SU-DHL-6 (cell line): ENCODE data around the gene MYPN.

ENCODE experiments used
- H2AFZ ChIP-seq: fragments of 200-600 bp; sonication (generic); 2 replicates; pipeline ENCODE4 v1.6.1; 2014; ENCODE audit warnings: low read depth, mild to moderate bottlenecking, moderate library complexity, mixed read lengths, antibody characterized with exemption, low read length; ENCODE audit not compliant: severe bottlenecking
- H3F3A ChIP-seq: fragments of 200-600 bp; shearing (Covaris generic); 2 replicates; pipeline ENCODE4 v1.6.0; 2016; ENCODE audit warnings: antibody characterized with exemption, mild to moderate bottlenecking; ENCODE audit not compliant: insufficient read depth
- H3K27ac ChIP-seq: fragments of 200-600 bp; sonication (generic); 2 replicates; pipeline ENCODE4 v1.5.1; 2016; ENCODE audit warnings: low read depth, mild to moderate bottlenecking, low read length, moderate library complexity, mixed read lengths
- H3K27me3 ChIP-seq: fragments of 200-600 bp; sonication (generic), shearing (Covaris generic); 2 replicates; pipeline ENCODE4 v1.6.0; 2014; ENCODE audit warnings: mild to moderate bottlenecking, low read length
- H3K36me3 ChIP-seq: fragments of 200-600 bp; sonication (generic); 2 replicates; pipeline ENCODE4 v1.6.1; 2014; ENCODE audit warnings: mild to moderate bottlenecking, low read length, mixed read lengths
- H3K4me2 ChIP-seq: fragments of 300-600, 200-600 bp; shearing (Covaris generic), sonication (generic); 2 replicates; pipeline ENCODE4 v1.6.0; 2014; ENCODE audit warnings: low read length, low read depth, mild to moderate bottlenecking; ENCODE audit not compliant: poor library complexity, severe bottlenecking
- H3K4me3 ChIP-seq: fragments of 200-600 bp; sonication (generic); 2 replicates; pipeline ENCODE4 v1.5.1; 2014; ENCODE audit warnings: antibody characterized with exemption, low read length, mild to moderate bottlenecking, mixed read lengths; ENCODE audit not compliant: insufficient read depth, poor library complexity, severe bottlenecking
- H3K79me2 ChIP-seq: fragments of 200-600 bp; sonication (generic); 2 replicates; pipeline ENCODE4 v1.6.1; 2014; ENCODE audit warnings: mild to moderate bottlenecking, low read length, moderate library complexity; ENCODE audit not compliant: insufficient read depth
- H3K9ac ChIP-seq: fragments of 200-600 bp; sonication (generic); 2 replicates; pipeline ENCODE4 v1.7.0; 2014; ENCODE audit warnings: mild to moderate bottlenecking, low read length
- H3K9me2 ChIP-seq: fragments of 200-600 bp; sonication (generic); replicated peaks from 2 replicates; pipeline ENCODE4 v1.6.1; 2014; ENCODE audit warnings: low read length; ENCODE audit not compliant: insufficient read depth
- H3K9me3 ChIP-seq: fragments of 200-600 bp; sonication (generic); 2 replicates; pipeline ENCODE4 v1.6.1; 2014; ENCODE audit warnings: low read length, mixed read lengths; ENCODE audit not compliant: insufficient read depth
- H4K20me1 ChIP-seq: fragments of 200-600 bp; sonication (generic); 2 replicates; pipeline ENCODE4 v1.6.1; 2014; ENCODE audit warnings: low read depth, mild to moderate bottlenecking, antibody characterized with exemption, low read length, moderate library complexity, mixed read lengths
- EZH2phosphoT487 ChIP-seq: fragments of 200-600 bp; sonication (generic), shearing (Covaris generic); conservative IDR thresholded peaks from 2 replicates; pipeline ENCODE4 v1.6.1; 2018; ENCODE audit warnings: mild to moderate bottlenecking, antibody characterized with exemption, low read length, moderate library complexity, mixed read lengths
- TF ChIP-seq, protein P1 (sequence below): fragments of 200-600 bp; sonication (generic); IDR thresholded peaks from one replicate; pipeline ENCODE4 v1.5.1; 2017; ENCODE audit warnings: antibody characterized with exemption, mild to moderate bottlenecking, low read length, moderate library complexity; ENCODE audit not compliant: insufficient read depth, poor library complexity, severe bottlenecking

Gene MYPN

DNA sequence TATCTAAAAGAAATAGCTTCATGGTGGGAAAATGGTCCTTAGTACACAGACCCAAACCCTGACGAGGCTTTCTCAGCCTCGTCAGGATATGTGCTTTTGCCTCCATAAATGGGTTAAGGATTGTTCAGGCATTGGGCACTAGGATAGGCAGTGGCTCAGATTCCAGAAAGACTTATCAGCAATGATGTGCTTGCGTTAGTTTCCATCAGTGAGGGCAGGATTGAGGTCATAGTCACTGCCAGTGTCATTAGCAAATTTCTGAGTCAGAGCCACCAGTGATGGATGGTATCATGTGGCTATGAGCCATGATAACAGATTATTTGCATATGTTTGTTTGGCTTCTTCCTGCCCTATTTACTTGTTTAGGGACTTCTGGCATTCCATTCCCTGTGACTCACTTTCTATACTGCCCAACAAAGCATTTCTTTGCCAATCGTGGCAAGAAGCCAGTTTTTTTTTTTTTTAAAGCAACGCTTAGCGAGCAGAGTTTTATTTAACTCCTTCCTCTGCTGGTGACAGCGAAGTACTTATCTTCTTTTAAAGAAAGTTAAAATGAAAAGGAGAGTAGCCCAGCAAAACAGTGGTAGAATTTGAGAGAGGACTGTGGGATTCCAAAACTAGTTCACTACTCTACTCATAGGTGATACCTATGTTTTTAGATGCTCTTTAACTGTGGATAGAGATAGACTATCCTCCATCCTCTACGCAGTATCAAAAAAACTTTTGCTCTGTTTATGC lies 44.4 kb downstream of the MYPN start:
- H3K27me3 ChIP-seq, result no peaks in the 10 kb centered on the region
- H3K9me3 ChIP-seq, result no peaks in the 10 kb centered on the region
- TF ChIP-seq, protein P1, sequence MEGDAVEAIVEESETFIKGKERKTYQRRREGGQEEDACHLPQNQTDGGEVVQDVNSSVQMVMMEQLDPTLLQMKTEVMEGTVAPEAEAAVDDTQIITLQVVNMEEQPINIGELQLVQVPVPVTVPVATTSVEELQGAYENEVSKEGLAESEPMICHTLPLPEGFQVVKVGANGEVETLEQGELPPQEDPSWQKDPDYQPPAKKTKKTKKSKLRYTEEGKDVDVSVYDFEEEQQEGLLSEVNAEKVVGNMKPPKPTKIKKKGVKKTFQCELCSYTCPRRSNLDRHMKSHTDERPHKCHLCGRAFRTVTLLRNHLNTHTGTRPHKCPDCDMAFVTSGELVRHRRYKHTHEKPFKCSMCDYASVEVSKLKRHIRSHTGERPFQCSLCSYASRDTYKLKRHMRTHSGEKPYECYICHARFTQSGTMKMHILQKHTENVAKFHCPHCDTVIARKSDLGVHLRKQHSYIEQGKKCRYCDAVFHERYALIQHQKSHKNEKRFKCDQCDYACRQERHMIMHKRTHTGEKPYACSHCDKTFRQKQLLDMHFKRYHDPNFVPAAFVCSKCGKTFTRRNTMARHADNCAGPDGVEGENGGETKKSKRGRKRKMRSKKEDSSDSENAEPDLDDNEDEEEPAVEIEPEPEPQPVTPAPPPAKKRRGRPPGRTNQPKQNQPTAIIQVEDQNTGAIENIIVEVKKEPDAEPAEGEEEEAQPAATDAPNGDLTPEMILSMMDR, result no peak
- no peak for TF ChIP-seq EZH2phosphoT487
- H3K9me2 ChIP-seq, result no peaks in the 10 kb centered on the region
- no peaks in the 10 kb centered on the region for H4K20me1 ChIP-seq
- no peaks in the 10 kb centered on the region for H3F3A ChIP-seq
- no peaks in the 10 kb centered on the region for H3K79me2 ChIP-seq
- no peak overlapping the region for H3K4me2 ChIP-seq
- no peak overlapping the region for H2AFZ ChIP-seq
- no peak overlapping the region for H3K27ac ChIP-seq
- H3K36me3 ChIP-seq, result no peaks in the 10 kb centered on the region
- no peak overlapping the region for H3K4me3 ChIP-seq
- H3K9ac ChIP-seq, result no peak overlapping the region

DNA sequence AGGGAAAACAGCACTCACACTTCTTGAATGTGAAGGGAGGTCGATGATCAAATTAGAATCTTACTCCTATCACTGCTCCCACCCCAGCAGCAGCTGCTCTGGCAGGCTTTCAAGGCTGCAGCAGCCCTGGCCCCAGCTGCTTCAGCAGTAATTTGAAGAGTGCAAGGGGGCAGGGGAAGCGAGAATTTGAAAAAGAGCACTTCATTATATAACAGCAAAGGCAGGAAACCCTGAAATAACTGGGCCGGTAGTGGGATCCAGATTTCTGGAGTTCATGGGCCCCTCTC lies 44.9 kb downstream of the MYPN start:
- H3K27me3 ChIP-seq, result no peaks in the 10 kb centered on the region
- no peaks in the 10 kb centered on the region for H3K79me2 ChIP-seq
- no peaks in the 10 kb centered on the region for H3K36me3 ChIP-seq
- no peaks in the 10 kb centered on the region for H4K20me1 ChIP-seq
- no peaks in the 10 kb centered on the region for H3K9me3 ChIP-seq
- no peak overlapping the region for H3K4me2 ChIP-seq
- H3K27ac ChIP-seq, result no peak overlapping the region
- no peak overlapping the region for H3K4me3 ChIP-seq
- H3K9me2 ChIP-seq, result no peaks in the 10 kb centered on the region
- no peaks in the 10 kb centered on the region for H3F3A ChIP-seq
- no peak overlapping the region for H2AFZ ChIP-seq
- TF ChIP-seq, protein P1, result no peak
- TF ChIP-seq EZH2phosphoT487, result no peak
- H3K9ac ChIP-seq, result no peak overlapping the region

DNA sequence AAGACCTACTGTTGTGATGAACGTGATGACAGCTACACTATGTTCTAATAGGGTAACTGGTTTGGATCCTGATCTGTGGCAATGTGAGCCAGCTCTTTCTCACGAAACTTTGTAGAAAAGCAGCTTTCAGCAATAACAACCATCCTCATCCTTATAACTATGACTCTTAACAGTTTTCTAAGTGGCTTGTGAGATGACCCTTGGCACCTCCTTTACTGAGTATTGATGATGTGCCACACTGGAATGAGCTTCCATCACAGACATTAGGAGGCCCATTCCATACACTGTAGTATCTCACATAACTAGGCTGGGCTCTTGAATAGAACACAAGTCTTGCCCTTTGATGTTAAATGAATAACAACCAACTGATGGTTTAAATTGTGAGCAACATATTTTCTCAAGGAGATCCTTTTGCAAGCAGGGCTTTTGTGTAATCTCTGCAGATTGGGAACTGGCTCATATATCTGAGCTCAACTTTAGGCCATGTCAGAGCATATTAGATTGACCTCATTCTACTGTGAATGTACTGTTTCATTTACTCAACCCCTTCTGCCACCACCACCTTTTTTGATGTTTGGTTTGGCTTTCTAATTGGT lies 46.4 kb downstream of the MYPN start:
- Histone ChIP-seq H4K20me1 (no peaks in the 10 kb centered on the region), H3K9me3 (no peaks in the 10 kb centered on the region), H3K9ac (no peak overlapping the region), H3K27ac (no peak overlapping the region), H3K4me3 (no peak overlapping the region), H2AFZ (no peak overlapping the region), H3K79me2 (no peaks in the 10 kb centered on the region), H3K36me3 (no peaks in the 10 kb centered on the region), H3F3A (no peaks in the 10 kb centered on the region), H3K9me2 (no peaks in the 10 kb centered on the region), H3K4me2 (no peak overlapping the region), H3K27me3 (no peaks in the 10 kb centered on the region)
- TF ChIP-seq EZH2phosphoT487, result no peak
- TF ChIP-seq, protein P1, result no peak
